CD4-positive, alpha-beta T cell treated with Interleukin-4 for 4 hours (primary cell): ENCODE measurements around the gene SV2B.

Experiments
- DNase-seq: peaks from one replicate; pipeline ENCODE4 v3.0.0-alpha.2; 2020

Gene SV2B

GRCh38 chr15:91142946-91143345, 42.9 kb downstream of the SV2B start:
- DNase-seq = no peak

- no peak for DNase-seq
These were observed 46.7 kb downstream of the SV2B start for GRCh38 chr15:91146728-91147127.

- DNase-seq = no peak
These were observed 48.2 kb downstream of the SV2B start for GRCh38 chr15:91148243-91148642.

GRCh38 chr15:91150502-91151160, 50.6 kb downstream of the SV2B start:
- DNase-seq = no peak

GRCh38 chr15:91151781-91152563, 51.9 kb downstream of the SV2B start:
- DNase-seq = no peak

- no peak for DNase-seq
These were observed 53.0 kb downstream of the SV2B start for GRCh38 chr15:91152896-91153581.

- no peak for DNase-seq
These were observed 53.9 kb downstream of the SV2B start for GRCh38 chr15:91153954-91154353.

- DNase-seq = no peak
These were observed 56.2 kb downstream of the SV2B start for GRCh38 chr15:91156175-91156726.

GRCh38 chr15:91158415-91159394, 58.6 kb downstream of the SV2B start:
- no peak for DNase-seq

- no peak for DNase-seq
These were observed 65.8 kb downstream of the SV2B start for GRCh38 chr15:91165850-91166249.

GRCh38 chr15:91168457-91168856, 68.4 kb downstream of the SV2B start:
- DNase-seq = no peak

- DNase-seq = no peak
These were observed 71.3 kb downstream of the SV2B start for GRCh38 chr15:91171334-91171733.

GRCh38 chr15:91182101-91182500, 82.0 kb downstream of the SV2B start:
- no peak for DNase-seq

GRCh38 chr15:91183596-91183995, 83.5 kb downstream of the SV2B start:
- no peak for DNase-seq

GRCh38 chr15:91184441-91184840, 84.4 kb downstream of the SV2B start:
- no peak for DNase-seq

GRCh38 chr15:91186904-91187656, 87.0 kb downstream of the SV2B start:
- no peak for DNase-seq

- DNase-seq = no peak
These were observed 92.2 kb downstream of the SV2B start for GRCh38 chr15:91192285-91192684.

GRCh38 chr15:91192690-91193377, 92.8 kb downstream of the SV2B start:
- DNase-seq = no peak

- no peak for DNase-seq
These were observed 93.3 kb downstream of the SV2B start for GRCh38 chr15:91193378-91193720.

GRCh38 chr15:91196127-91196526, 96.1 kb downstream of the SV2B start:
- no peak for DNase-seq

- DNase-seq = no peak
These were observed 96.7 kb downstream of the SV2B start for GRCh38 chr15:91196768-91197167.
